Superior temporal gyrus (tissue), 1 donor: ENCODE measurements around the gene TMTC1.

Experiments used
- DNase-seq: peaks from one replicate; pipeline ENCODE4 v3.0.0-alpha.2; 2016; ENCODE audit errors: extremely low spot score

The TMTC1 gene

DNA sequence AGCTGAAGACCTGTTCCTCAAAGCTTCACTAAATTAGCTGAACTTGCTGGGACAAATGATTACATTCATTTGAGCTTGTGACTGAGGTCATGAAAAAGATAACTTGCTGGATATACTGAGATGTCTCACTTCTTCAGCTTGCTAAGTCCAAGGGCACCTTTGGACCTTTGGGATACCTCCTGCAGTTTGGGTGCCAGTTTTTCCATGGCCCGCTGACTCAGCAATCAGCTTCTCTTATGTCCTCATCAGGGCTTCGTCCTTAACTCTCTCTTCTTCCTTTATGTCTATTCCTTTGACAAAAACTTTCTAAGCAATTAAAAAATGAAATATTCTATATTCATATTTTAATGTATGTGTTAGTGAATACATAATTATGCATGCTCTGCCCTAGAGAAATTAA is 331.9 kb downstream of the TMTC1 start:
- DNase-seq = no peak
